GM23248 (cell line): Measurements from ENCODE around the gene COL23A1. TPM values are rescaled to one million over a fixed set of nuclear protein-coding genes. Genes with fewer than 3 reads are reported as not detected.

ENCODE experiments used
- DNase-seq: peaks from one replicate; pipeline ENCODE4 v3.0.0-alpha.2; 2015
- H2AFZ ChIP-seq: fragments of 200-600 bp; sonication (generic); 2 replicates; pipeline ENCODE4 v1.6.1; 2016; ENCODE audit warnings: antibody characterized with exemption
- H3F3A ChIP-seq: fragments of 200-600 bp; sonication (generic); 2 replicates; pipeline ENCODE4 v1.6.1; 2016; ENCODE audit warnings: mild to moderate bottlenecking, antibody characterized with exemption, mixed run types; ENCODE audit not compliant: insufficient read depth
- H3K27ac ChIP-seq: fragments of 200-600 bp; sonication (generic); 2 replicates; pipeline ENCODE4 v1.5.1; 2016; ENCODE audit warnings: mild to moderate bottlenecking
- H3K27me3 ChIP-seq: fragments of 200-600 bp; sonication (generic); replicated peaks from 2 replicates; pipeline ENCODE4 v1.6.1; 2016; ENCODE audit warnings: mild to moderate bottlenecking; ENCODE audit not compliant: insufficient read depth
- H3K36me3 ChIP-seq: fragments of 200-600 bp; sonication (generic); 2 replicates; pipeline ENCODE4 v1.6.1; 2016; ENCODE audit warnings: low read depth, mild to moderate bottlenecking
- H3K4me1 ChIP-seq: fragments of 200-600 bp; sonication (generic); 2 replicates; pipeline ENCODE4 v1.6.1; 2016; ENCODE audit warnings: mild to moderate bottlenecking; ENCODE audit not compliant: insufficient read depth
- H3K4me2 ChIP-seq: fragments of 200-600 bp; sonication (generic); one replicate; pipeline ENCODE4 v1.6.1; 2016; ENCODE audit warnings: mild to moderate bottlenecking; ENCODE audit not compliant: unreplicated experiment
- H3K4me3 ChIP-seq: fragments of 200-600 bp; sonication (generic); 2 replicates; pipeline ENCODE4 v1.5.1; 2016; ENCODE audit warnings: mild to moderate bottlenecking
- H3K79me2 ChIP-seq: fragments of 200-600 bp; sonication (generic); 2 replicates; pipeline ENCODE4 v1.6.1; 2016; ENCODE audit warnings: mild to moderate bottlenecking; ENCODE audit not compliant: insufficient read depth
- H3K9ac ChIP-seq: fragments of 200-600 bp; sonication (generic); 2 replicates; pipeline ENCODE4 v1.6.1; 2016; ENCODE audit warnings: mild to moderate bottlenecking
- H3K9me2 ChIP-seq: fragments of 200-600 bp; sonication (generic); 2 replicates; pipeline ENCODE4 v1.6.1; 2016; ENCODE audit warnings: mixed run types, mild to moderate bottlenecking, moderate library complexity; ENCODE audit not compliant: insufficient read depth
- H3K9me3 ChIP-seq: fragments of 200-600 bp; sonication (generic); one replicate; pipeline ENCODE4 v1.6.1; 2017; ENCODE audit warnings: low read depth
- H4K20me1 ChIP-seq: fragments of 200-600 bp; sonication (generic); 2 replicates; pipeline ENCODE4 v1.6.0; 2016; ENCODE audit not compliant: insufficient read depth
- EZH2 ChIP-seq: fragments of 200-600 bp; sonication (generic); IDR thresholded peaks from 2 replicates; pipeline ENCODE4 v1.6.1; 2018; ENCODE audit warnings: antibody characterized with exemption, mild to moderate bottlenecking; ENCODE audit not compliant: insufficient read depth, poor library complexity, severe bottlenecking
- EZH2phosphoT487 ChIP-seq: fragments of 200-600 bp; sonication (generic); IDR thresholded peaks from 2 replicates; pipeline ENCODE4 v1.6.1; 2018; ENCODE audit warnings: antibody characterized with exemption, moderate library complexity, mild to moderate bottlenecking, low read depth; ENCODE audit not compliant: insufficient read depth
- WGBS, 2 experiments: methylation state at CpG; one replicate each; pipeline ENCODE4 v1.1.6; 2015 to 2017; ENCODE audit warnings: low lambda C conversion rate in 2 of 2, low coverage in 1 of 2; ENCODE audit errors: missing lambda C conversion rate in 2 of 2; 5-methylcytosine and 5-hydroxymethylcytosine counted together
- in situ Hi-C: fragments of 300-500 bp; cut with MboI; formaldehyde crosslinking; loops from 2 replicates; pipeline ENCODE4 v1.15.0; 2020
- polyA plus RNA-seq: library from polyadenylated mRNA; unstranded; fragments of >200 nt; fragmentation: Nextera tagmentation; extraction: Ambion mirVana; gene quantifications from 2 replicates; pipeline ENCODE4 v1.2.1, GENCODE V29; 2016
- total RNA-seq: library from RNA; depleted of rRNA; stranded (reverse); fragments of >200 nt; shearing (Covaris generic); gene quantifications from 2 replicates; pipeline ENCODE4 v1.2.3, GENCODE V29; 2014

COL23A1 gene
- total and polyA plus RNA-seq, 2 experiments from 2014 or later, result not detected

GRCh38 chr5:178430186-178431062, 159.8 kb downstream of the COL23A1 start:
- no peak for TF ChIP-seq EZH2
- TF ChIP-seq EZH2phosphoT487, result no peak
- Histone ChIP-seq H3K36me3 (no peaks in the 10 kb centered on the region), H3K9ac (no peak overlapping the region), H3K27me3 (no peaks in the 10 kb centered on the region), H2AFZ (no peak overlapping the region), H3K9me3 (no peaks in the 10 kb centered on the region), H3K4me3 (no peak overlapping the region), H3K27ac (no peak overlapping the region), H3F3A (no peaks in the 10 kb centered on the region), H3K4me2 (no peak overlapping the region), H4K20me1 (no peaks in the 10 kb centered on the region), H3K79me2 (no peaks in the 10 kb centered on the region), H3K9me2 (no peaks in the 10 kb centered on the region), H3K4me1 (no peaks in the 10 kb centered on the region)
- in situ Hi-C loops, result no loop called here
- no peak for DNase-seq
- WGBS, 2 experiments, result 66 to 67% methylated on average over 16 of the region's 16 CpGs

GRCh38 chr5:178429491-178430185, 160.6 kb downstream of the COL23A1 start:
- H4K20me1 ChIP-seq, result no peaks in the 10 kb centered on the region
- no peak for DNase-seq
- H3K9me3 ChIP-seq, result no peaks in the 10 kb centered on the region
- no peak overlapping the region for H3K27ac ChIP-seq
- no peaks in the 10 kb centered on the region for H3K79me2 ChIP-seq
- H3F3A ChIP-seq, result no peaks in the 10 kb centered on the region
- TF ChIP-seq EZH2phosphoT487 (no peak), EZH2 (no peak)
- no peak overlapping the region for H3K9ac ChIP-seq
- H2AFZ ChIP-seq, result no peak overlapping the region
- WGBS, 2 experiments, result 59 to 60% methylated on average over 11 of the region's 11 CpGs
- H3K4me1 ChIP-seq, result no peaks in the 10 kb centered on the region
- no peaks in the 10 kb centered on the region for H3K36me3 ChIP-seq
- no peak overlapping the region for H3K4me2 ChIP-seq
- H3K4me3 ChIP-seq, result no peak overlapping the region
- H3K27me3 ChIP-seq, result no peaks in the 10 kb centered on the region
- H3K9me2 ChIP-seq, result no peaks in the 10 kb centered on the region
- in situ Hi-C loops, result no loop called here

GRCh38 chr5:178429156-178429468, 161.1 kb downstream of the COL23A1 start:
- Histone ChIP-seq H3F3A (no peaks in the 10 kb centered on the region), H3K36me3 (no peaks in the 10 kb centered on the region), H3K9me3 (no peaks in the 10 kb centered on the region), H3K4me2 (no peak overlapping the region), H3K9me2 (no peaks in the 10 kb centered on the region), H3K4me1 (no peaks in the 10 kb centered on the region), H2AFZ (no peak overlapping the region), H3K79me2 (no peaks in the 10 kb centered on the region), H4K20me1 (no peaks in the 10 kb centered on the region), H3K4me3 (no peak overlapping the region), H3K27ac (no peak overlapping the region), H3K27me3 (no peaks in the 10 kb centered on the region), H3K9ac (no peak overlapping the region)
- DNase-seq, result no peak
- TF ChIP-seq EZH2, result no peak
- no peak for TF ChIP-seq EZH2phosphoT487
- in situ Hi-C loops, result no loop called here
- WGBS, 2 experiments, result 61 to 72% methylated on average over 4 to 10 of the region's 10 CpGs

- H3K9me3 ChIP-seq, result no peaks in the 10 kb centered on the region
- no peak for DNase-seq
These were observed 161.6 kb downstream of the COL23A1 start for GRCh38 chr5:178428341-178429155.

More at GRCh38 chr5:178428341-178429155, 161.6 kb downstream of the COL23A1 start:
- in situ Hi-C loops, result no loop called here
- Histone ChIP-seq H3K27me3 (no peaks in the 10 kb centered on the region), H3K9me2 (no peaks in the 10 kb centered on the region), H3K4me3 (no peak overlapping the region), H3F3A (no peaks in the 10 kb centered on the region), H3K9ac (no peak overlapping the region), H3K27ac (no peak overlapping the region), H3K79me2 (no peaks in the 10 kb centered on the region), H3K4me1 (no peaks in the 10 kb centered on the region), H3K4me2 (no peak overlapping the region), H2AFZ (no peak overlapping the region), H4K20me1 (no peaks in the 10 kb centered on the region), H3K36me3 (no peaks in the 10 kb centered on the region)
- WGBS, 2 experiments, result 17 to 23% methylated on average over 19 to 20 of the region's 20 CpGs
- TF ChIP-seq EZH2 (no peak), EZH2phosphoT487 (no peak)
